ENCODE measurements around the gene EPSTI1.

DNA sequence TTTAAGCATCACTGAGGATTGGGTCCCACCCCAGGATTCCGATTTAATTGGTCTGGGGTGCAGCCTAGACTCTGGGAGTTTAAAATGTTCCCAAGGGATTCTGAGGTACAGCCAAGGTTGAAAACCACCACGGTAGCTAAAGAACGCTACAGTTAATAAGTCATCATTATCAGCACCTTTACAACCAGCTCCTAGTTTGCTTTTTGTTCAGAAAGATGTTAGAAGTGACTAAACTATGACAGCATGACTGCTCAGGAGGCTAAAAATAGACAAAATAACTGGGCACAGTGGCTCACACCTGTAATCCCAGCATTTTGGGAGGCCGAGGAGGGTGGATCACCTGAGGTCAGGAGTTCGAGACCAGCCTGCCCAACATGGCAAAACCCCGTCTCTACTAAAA is 11.7 kb upstream of the EPSTI1 start:
- TF ChIP-seq CTCF (IDR thresholded peaks at IDR 0.05) (no peak), POLR2A (IDR thresholded peaks at IDR 0.05) (no peak)

All from esophagus squamous epithelium (tissue), 4 donors.